ENCODE data around the gene DPYD.

- TF ChIP-seq CTCF (IDR thresholded peaks at IDR 0.05), result no peak
- no peak for TF ChIP-seq EP300 (IDR thresholded peaks at IDR 0.05)
These were observed 21.9 kb downstream of the DPYD start for GRCh38 chr1:97898948-97899347.

Measured in tibial nerve (tissue), 4 donors.